Bone marrow (tissue), 2 donors: ENCODE results near the gene PMS1.
"Not testable (repeated sequence)": the region's sequence is repeated elsewhere in the genome, so short reads cannot be mapped to it uniquely, and the experiment has no call there.

ENCODE experiments used
- DNase-seq, 2 donors: peaks; one replicate each; lab custom pipeline; 2025; lab: John Stamatoyannopoulos, UW

Gene PMS1

GRCh38 chr2:189818249-189819038 is 34.2 kb downstream of the PMS1 start:
- no peak for DNase-seq

DNA sequence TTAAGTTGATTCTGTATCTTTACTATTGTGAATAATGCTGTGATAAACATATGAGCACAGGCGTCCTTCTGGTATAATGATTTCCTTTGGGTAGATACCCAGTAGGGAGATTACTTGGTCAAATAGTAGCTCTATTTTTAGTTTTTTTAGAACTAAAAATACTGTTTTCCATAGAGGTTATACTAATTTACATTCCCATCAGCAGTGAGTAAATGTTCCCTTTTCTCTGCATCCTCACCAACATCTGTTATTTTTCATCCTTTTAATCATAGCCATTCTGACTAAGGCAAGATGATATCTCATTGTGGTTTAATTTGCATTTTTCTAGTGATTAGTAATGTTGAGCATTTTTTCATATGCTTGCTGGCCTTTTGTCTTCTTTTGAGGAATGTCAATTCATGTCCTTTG is 35.1 kb downstream of the PMS1 start:
- DNase-seq, result no peak

- DNase-seq, result no peak
Measured at GRCh38 chr2:189821953-189822748, 37.9 kb downstream of the PMS1 start.

- no peak for DNase-seq
Measured at GRCh38 chr2:189824694-189825396, 40.6 kb downstream of the PMS1 start.

DNA sequence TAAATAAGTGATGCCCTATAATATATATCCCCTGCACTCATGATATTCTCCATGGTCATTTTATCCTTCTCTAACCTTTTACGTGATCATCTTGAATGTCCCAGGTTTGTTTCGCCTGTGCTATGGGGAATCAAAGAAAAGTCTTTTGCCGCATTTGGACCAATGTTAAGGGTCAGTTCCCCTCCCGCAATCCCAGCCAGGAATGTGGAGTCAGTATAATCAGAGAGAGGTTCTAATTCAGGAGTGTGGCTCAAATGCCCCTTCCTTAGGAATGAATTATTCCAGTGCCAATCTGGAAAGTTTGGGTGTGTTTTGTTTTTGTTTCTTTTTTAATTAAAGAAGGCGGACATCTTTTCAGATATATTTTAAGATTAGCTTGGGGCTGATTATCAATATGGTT is 41.8 kb downstream of the PMS1 start:
- no peak for DNase-seq

GRCh38 chr2:189829102-189829833 is 45.0 kb downstream of the PMS1 start:
- no peak for DNase-seq

DNA sequence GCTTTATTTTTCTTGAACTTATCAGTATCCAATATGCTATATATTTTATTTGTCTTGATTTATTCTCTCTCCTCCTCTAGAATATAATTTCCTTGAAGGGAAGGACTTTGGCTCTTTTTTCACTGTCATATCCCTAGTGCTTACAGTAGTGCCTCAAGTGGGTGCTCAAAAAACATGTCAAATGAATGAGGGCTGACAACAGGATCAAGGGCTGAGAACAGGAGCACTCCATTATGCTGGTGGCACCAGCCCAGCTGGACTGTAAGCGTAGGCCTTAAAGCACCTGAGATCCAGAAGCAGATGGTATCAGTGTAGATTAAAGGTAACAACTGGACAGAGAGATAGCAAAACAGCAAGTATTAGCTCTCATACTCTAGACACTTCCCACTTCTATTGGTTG is 46.3 kb downstream of the PMS1 start:
- no peak for DNase-seq

GRCh38 chr2:189834059-189834458 is 49.8 kb downstream of the PMS1 start:
- DNase-seq, result no peak

DNA sequence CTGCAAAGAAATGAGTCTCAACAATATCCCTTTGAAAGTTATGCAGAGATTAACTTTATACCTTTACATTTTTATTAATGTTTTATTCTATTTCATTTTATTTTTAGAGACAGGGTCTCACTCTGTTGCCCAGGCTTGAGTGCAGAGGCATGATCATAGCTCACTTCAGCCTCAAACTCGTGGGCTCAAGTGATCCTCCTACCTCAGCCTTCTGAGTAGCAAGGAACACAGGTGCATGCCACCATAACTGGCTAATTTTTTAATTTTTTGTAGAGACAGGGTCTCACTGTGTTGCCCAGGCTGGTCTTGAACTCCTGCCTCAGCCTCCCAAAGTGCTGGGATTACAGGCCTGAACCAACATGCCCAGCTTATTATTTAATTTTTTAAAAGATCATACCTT is 50.4 kb downstream of the PMS1 start:
- not testable (repeated sequence) for DNase-seq

- no peak for DNase-seq
Measured at GRCh38 chr2:189835855-189836558, 51.8 kb downstream of the PMS1 start.

- no peak for DNase-seq
Measured at GRCh38 chr2:189836644-189837043, 52.4 kb downstream of the PMS1 start.

GRCh38 chr2:189837326-189837725 is 53.1 kb downstream of the PMS1 start:
- DNase-seq, result no peak

DNA sequence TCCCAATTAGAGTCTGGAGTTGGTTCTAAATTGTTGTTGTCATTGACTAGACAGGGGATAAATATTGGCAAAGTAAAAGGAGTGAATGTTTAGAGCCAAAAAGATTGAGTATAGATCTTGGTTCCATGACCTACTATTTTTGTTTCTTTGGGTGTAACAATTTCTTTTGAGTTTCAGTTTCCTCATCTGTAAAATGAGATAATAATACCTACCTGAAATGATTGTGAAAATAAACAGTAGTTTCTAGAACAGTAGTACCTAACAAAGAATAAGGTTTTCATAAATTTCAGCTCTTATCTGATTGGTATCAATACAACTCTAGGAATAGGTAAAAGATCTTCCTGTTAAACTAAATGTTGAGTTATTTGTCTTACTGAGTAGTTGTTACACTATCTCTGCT is 56.8 kb downstream of the PMS1 start:
- DNase-seq, result no peak

DNA sequence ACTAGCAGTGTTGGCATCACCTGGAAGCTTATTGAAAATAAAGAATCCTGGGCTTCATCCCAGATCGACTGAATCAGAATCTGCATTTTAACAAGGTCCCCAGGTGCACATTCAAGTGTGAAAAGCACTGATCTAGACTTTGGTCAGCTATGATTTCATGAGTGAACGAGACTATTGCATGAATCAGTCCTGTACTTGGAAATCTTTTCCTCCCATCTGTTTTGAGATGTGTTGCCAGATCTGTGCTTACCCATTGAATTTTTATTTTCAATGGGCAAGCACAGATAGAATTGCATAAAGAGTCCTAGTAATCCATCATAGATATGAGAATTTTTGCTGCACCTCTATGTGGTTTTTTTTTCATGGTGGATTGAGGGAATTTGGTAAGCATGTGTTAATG is 64.0 kb downstream of the PMS1 start:
- no peak for DNase-seq

GRCh38 chr2:189849550-189849949 is 65.3 kb downstream of the PMS1 start:
- DNase-seq, result no peak

- DNase-seq, result no peak
Measured at GRCh38 chr2:189851174-189851826, 67.0 kb downstream of the PMS1 start.

- DNase-seq, result no peak
Measured at GRCh38 chr2:189854187-189854586, 69.9 kb downstream of the PMS1 start.

- DNase-seq, result no peak
Measured at GRCh38 chr2:189854940-189855339, 70.7 kb downstream of the PMS1 start.

- no peak for DNase-seq
Measured at GRCh38 chr2:189858291-189858690, 74.0 kb downstream of the PMS1 start.

DNA sequence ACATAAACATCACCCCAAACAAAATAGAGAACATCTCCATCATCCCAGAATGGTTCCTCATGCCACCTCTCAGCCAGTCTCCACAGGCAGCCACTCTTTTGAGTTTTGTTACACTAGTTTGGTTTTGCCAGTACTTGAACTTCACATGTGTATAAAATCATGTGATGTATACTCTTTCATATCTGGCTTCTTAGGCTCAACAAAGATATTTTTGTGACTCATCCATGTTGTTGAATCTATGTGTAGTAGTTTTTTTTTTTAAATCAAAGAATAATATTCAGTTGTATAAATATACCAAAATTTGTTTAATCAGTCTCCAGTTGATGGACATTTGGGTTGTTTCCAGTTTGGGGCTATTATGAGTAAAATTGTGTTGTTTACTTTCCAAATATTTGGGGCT is 75.9 kb downstream of the PMS1 start:
- no peak for DNase-seq

DNA sequence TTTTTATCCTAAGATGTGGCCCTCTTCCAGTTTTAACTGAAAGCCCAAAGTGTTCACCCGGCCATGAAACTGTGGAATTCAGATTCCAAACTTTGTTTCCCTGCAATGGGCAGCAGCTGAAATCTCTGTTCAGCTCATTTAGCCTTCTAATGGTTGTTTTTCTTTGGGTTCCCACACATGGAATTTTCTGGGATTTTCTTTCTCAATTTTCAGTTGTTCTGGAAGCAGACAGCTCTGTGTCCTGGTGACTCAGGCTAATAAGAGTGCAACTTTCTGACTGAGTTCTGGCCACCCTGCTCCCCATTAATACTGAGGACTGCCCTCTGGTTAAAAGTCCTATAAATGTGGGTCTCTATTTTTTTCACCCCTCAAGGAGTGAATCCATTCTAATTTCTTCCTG is 78.5 kb downstream of the PMS1 start:
- no peak for DNase-seq
